Left ventricle myocardium superior (tissue), 1 donor: ENCODE results near the gene METRNL. TPM values are rescaled to one million over a fixed set of nuclear protein-coding genes. Genes with fewer than 3 reads are reported as not detected.

Experiments used
- ATAC-seq: fragments of 200-7000 bp; cut with Tn5 transposase; one replicate; pipeline ENCODE4 v1.9.1; 2020; ENCODE audit warnings: mild to moderate bottlenecking, moderate library complexity
- DNase-seq: peaks from one replicate; pipeline ENCODE4 v3.0.0-alpha.2; 2020
- intact Hi-C: fragments of 100-400 bp; cut with micrococcal nuclease; formaldehyde crosslinking; loops from one replicate; pipeline ENCODE4 v1.11.0; 2022
- total RNA-seq: library from RNA; stranded (reverse); fragmentation: NEBNext Ultra II Directional; extraction: Animal tissue kit (Norgen Biotek cat#: 25700); gene quantifications from one replicate; pipeline ENCODE4 v1.2.1, GENCODE V29; 2021
- donor health status: DM: no; HTN: yes; CAD: no; lungs with severe emphysema.

Gene METRNL
- total RNA-seq, 1 donor from 2014 or later: 68.4 TPM

GRCh38 chr17:83099086-83099555 is 19.7 kb downstream of the METRNL start:
- intact Hi-C loops: no loop called here
- no peak for DNase-seq
- peak; percentile 7 for ATAC-seq

GRCh38 chr17:83099570-83100181 is 20.3 kb downstream of the METRNL start:
- peak; percentile 52 for ATAC-seq
- DNase-seq: peak; percentile 68
- intact Hi-C loops: no loop called here

GRCh38 chr17:83100220-83100852 is 20.9 kb downstream of the METRNL start:
- DNase-seq (peak; percentile 57), ATAC-seq (peak; percentile 25)
- intact Hi-C loops: no loop called here

GRCh38 chr17:83100853-83101391 is 21.5 kb downstream of the METRNL start:
- ATAC-seq (peak; percentile 6), DNase-seq (no peak)
- intact Hi-C loops: no loop called here

GRCh38 chr17:83101805-83102480 is 22.5 kb downstream of the METRNL start:
- intact Hi-C loops: no loop called here
- ATAC-seq (peak; percentile 5), DNase-seq (peak; percentile 52)

GRCh38 chr17:83103200-83103942 is 24.0 kb downstream of the METRNL start:
- no peak for ATAC-seq
- DNase-seq: no peak
- intact Hi-C loops: no loop called here

GRCh38 chr17:83103943-83104311 is 24.5 kb downstream of the METRNL start:
- DNase-seq (no peak), ATAC-seq (no peak)
- intact Hi-C loops: no loop called here

GRCh38 chr17:83104577-83105505 is 25.4 kb downstream of the METRNL start:
- intact Hi-C loops: no loop called here
- DNase-seq (no peak), ATAC-seq (no peak)

GRCh38 chr17:83105512-83105911 is 26.1 kb downstream of the METRNL start:
- intact Hi-C loops: no loop called here
- ATAC-seq (no peak), DNase-seq (no peak)

- intact Hi-C loops: no loop called here
- no peak for ATAC-seq
- DNase-seq: no peak
Measured at GRCh38 chr17:83106056-83106588, 26.7 kb downstream of the METRNL start.

- ATAC-seq (no peak), DNase-seq (no peak)
- intact Hi-C loops: no loop called here
Measured at GRCh38 chr17:83106913-83107655, 27.7 kb downstream of the METRNL start.

GRCh38 chr17:83107656-83108048 is 28.2 kb downstream of the METRNL start:
- no peak for ATAC-seq
- intact Hi-C loops: no loop called here
- no peak for DNase-seq

GRCh38 chr17:83108709-83109108 is 29.3 kb downstream of the METRNL start:
- DNase-seq: no peak
- intact Hi-C loops: no loop called here
- ATAC-seq: no peak

- ATAC-seq (no peak), DNase-seq (no peak)
- intact Hi-C loops: no loop called here
Measured at GRCh38 chr17:83109386-83109785, 30.0 kb downstream of the METRNL start.

GRCh38 chr17:83109793-83110645 is 30.6 kb downstream of the METRNL start:
- intact Hi-C loops: no loop called here
- DNase-seq: peak; percentile 90
- peak; percentile 86 for ATAC-seq

- DNase-seq (no peak), ATAC-seq (peak; percentile 7)
- intact Hi-C loops: no loop called here
Measured at GRCh38 chr17:83110735-83111134, 31.3 kb downstream of the METRNL start.
